ENCODE results near the gene CAPNS1.

CAPNS1 gene

DNA sequence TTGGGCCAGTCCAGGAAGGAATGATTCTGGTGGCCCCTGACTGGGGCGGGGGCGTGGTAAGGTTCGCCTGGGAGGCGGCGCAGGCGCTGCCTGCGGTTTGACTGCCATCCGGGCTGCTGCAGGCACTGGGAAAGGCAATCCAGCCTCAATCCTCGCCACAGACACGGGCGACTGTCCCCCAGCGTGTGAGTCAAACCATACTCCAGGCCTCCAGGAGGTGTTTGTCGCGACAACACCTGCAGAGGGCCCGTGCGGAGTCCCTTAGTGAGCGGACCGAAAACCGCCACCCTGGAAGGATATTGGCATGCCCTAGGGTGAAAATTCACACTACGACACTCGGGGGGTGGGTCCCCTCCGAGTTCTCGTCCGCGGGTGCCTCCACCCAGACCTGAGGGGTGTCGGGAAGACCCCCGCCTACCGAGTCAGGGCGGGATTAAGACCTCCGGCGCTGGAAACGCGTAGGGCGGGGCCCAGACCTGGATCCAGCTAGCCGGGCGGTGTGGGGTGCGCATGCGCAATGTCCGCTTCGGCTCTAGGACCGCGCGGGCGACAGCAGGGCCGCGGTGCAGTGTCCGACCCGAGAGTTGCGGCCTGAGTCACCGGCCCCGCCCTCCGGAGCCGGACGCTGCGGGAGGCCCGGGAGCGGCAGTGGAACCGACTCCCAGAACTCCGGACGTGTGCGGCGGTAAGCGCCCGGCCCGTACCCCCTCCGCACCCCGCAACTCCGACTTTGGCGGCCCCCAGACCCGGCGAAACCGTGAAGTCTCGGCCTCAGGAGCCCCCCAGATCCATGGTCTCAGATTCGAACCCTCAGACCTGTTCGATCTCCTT lies at the start of gene CAPNS1:
CAPNS1 (plus strand) TSS at position 594 of the 831 bp plus-strand sequence. CDS start 946 bp downstream, outside the sequence.
- in situ Hi-C loops (cut with MboI; ENCODE audit: low sequenced_read_pairs): no loop called here

DNA sequence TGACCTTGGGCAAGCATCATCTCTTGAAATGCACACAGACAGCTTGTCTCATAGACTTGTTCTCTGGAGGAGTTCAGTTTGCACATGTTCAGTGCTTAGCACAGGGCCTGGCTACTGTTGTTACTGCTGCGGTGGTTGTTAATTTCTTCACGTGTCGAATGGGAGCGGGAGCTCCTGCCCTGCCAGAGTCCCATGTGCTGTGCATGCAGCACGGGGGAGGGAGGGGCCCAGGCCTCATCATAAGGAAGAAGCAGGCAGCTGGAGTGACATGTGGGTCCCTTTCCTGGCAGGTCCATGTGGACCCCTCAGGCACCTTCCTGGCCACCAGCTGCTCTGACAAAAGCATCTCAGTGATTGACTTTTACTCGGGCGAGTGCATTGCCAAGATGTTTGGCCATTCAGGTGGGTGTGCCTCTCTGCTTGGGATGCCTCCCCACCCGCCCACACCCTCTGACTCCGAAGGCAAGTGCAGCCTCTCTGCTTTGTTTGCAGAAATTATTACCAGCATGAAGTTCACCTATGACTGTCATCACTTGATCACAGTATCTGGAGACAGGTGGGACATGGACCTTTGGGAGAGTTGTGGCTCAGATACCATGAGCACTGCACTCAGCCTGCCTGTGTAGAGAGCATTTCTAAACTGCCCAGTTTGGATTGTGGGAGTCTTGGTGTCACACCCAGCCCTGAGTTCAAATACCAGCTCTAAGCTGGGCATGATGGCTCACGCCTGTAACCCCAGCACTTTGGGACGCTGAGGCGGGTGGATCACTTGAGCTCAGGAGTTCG lies 48.8 kb upstream of the CAPNS1 start:
- in situ Hi-C loops (cut with MboI; ENCODE audit: low sequenced_read_pairs): no loop called here

DNA sequence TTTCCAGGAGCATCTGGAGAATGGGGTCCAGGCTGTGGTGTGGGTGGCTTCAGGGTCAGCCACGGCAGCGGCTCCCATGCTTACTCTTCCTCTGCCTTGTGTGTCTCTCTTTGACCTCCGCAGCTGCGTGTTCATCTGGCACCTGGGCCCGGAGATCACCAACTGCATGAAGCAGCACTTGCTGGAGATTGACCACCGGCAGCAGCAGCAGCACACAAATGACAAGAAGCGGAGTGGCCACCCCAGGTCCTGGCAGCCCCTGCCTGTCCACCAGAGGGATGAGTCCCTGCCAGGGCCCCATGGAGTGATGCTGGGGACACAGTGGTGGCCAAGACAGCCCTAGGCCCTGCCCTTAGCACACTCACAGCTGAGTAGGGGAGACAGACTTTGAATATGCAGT lies 47.3 kb upstream of the CAPNS1 start:
- in situ Hi-C loops (cut with MboI; ENCODE audit: low sequenced_read_pairs): no loop called here

DNA sequence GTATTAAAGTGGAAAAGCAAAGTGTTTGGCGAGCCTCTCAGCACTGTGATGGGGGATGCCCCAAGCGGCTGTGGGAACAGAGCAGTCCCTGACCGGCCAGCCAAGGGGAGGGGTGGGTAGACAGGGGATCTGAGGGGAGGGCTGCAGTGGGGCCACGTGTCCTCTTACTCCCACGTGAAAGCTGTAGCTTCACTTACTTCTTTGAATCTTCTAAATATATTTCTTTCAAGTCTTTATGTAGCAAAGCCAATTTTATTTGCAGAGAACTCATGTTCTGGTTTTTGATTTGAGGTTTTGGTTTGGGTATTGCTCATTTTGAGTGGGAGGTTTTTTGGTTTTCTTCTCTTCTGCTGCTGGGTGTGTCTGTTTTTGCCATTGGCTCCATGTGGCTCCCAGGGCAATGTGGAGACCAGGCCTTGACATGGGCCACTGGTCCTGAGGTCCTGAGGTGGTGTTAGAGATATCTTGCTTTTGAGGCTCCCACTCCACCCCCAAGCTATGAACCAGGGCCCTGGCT lies 46.7 kb upstream of the CAPNS1 start:
- in situ Hi-C loops (cut with MboI; ENCODE audit: low sequenced_read_pairs): no loop called here

DNA sequence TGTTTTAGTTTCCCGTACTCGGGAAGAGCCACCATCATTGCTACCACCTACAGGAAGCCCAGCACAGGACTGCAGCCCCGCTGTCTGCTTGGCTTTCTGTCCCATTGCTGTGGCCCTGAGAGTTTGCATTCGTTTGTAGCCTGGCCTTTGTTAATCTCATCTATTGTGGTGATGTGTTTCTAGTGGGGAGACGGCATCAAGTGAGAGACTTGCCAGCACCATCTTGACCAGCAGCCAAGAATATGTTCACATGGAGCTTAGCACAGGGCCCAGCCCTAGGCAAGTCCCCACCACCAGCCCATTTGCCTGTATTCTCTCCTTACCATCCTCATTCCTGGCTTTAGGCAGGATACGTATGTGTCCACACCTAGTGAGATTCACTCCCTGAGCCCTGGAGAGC lies 46.2 kb upstream of the CAPNS1 start:
- in situ Hi-C loops (cut with MboI; ENCODE audit: low sequenced_read_pairs): no loop called here

DNA sequence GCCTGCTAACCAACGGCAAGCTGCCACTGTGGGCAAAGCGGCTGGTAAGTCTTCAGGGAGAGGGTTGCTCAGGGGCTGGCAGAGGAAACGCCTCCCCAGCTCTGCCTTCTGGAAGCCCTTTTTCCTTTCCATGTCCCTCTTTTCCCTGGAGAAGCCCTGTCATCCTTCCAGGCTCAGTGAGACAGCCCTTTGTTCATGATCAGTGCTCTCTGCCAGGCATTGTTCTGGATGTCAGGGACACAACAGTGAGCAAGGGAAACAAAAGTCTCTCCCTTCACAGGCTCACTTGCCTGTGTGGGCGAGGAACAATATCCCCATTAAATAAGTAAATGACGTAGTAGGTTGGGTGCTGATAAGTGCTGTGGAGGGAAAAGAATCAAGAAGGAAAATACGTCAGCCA lies 42.8 kb upstream of the CAPNS1 start:
- in situ Hi-C loops (cut with MboI; ENCODE audit: low sequenced_read_pairs): no loop called here

DNA sequence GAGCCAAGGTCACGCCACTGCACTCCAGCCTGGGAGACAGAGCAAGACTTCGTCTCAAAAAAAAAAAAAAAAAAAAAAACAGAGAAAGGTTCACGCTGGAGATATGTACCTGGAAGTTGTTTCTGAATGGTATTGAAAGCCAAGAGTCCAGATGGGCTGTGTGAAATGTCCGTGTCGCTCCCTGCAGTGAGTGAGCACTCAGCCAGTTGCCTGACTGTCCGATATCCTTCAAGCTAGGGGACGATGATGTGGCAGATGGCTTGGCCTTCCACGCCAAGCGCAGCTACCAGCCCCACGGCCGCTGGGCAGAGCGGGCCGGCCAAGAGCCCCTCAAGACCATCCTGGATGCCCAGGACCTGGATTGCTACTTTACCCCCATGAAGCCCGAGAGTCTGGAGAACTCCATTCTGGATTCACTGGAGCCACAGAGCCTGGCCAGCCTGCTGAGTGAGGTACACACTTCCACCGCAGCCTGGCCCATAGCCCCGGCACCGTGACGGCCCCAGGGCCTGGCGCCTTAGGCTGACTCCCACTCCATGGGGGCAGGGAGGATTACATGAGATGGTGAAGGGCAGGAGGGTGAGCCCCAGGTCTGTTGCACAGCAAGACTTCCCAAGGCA lies 40.6 kb upstream of the CAPNS1 start:
- in situ Hi-C loops (cut with MboI; ENCODE audit: low sequenced_read_pairs): no loop called here

DNA sequence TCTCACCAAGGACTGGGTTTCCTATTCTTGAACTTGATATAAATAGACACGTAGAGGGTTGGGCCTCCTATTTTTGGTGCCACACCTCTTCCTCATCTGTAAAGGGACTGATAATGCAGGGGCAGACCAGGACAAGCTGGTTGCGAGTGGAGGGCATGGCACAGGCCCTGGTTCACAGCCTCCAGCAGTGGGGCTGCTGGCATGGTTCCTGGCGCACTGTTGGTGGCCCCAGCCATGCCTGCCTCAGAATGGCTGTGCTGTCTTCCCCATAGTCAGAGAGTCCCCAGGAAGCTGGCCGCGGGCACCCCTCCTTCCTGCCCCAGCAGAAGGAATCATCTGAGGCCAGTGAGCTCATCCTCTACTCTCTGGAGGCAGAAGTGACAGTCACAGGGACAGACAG lies 39.4 kb upstream of the CAPNS1 start:
- in situ Hi-C loops (cut with MboI; ENCODE audit: low sequenced_read_pairs): no loop called here

DNA sequence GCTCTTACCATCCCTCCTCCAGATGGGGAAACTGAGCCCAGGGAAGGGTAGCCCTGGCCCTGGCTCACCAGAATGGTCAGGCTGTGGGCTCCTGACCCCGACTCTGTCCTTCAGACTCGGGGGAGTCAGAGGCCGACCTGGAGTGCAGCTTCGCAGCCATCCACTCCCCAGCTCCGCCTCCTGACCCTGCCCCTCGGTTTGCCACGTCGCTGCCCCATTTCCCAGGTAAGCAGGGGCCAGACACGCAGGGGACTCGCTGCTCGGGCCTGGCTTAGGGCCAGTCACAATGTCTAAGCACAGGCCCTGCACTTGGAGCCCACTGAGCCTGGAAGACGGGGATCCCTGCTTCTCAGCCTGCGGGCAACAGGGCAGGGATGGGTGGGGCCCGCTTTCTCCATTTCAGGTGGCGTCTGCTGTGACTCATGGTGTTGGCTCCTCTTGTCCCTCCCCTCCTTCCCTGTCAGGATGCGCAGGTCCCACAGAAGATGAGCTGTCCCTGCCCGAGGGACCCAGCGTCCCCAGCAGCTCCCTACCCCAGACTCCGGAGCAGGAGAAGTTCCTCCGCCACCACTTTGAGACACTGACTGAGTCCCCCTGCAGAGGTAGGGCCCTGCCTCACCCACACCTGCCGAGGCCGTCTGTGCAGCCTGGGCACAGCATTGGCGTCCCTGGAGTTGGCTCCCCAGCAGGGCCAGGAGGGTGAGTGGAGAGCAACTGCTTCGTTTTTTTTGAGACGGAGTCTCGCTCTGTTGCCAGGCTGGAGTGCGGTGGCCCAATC lies 38.1 kb upstream of the CAPNS1 start:
- in situ Hi-C loops (cut with MboI; ENCODE audit: low sequenced_read_pairs): no loop called here

DNA sequence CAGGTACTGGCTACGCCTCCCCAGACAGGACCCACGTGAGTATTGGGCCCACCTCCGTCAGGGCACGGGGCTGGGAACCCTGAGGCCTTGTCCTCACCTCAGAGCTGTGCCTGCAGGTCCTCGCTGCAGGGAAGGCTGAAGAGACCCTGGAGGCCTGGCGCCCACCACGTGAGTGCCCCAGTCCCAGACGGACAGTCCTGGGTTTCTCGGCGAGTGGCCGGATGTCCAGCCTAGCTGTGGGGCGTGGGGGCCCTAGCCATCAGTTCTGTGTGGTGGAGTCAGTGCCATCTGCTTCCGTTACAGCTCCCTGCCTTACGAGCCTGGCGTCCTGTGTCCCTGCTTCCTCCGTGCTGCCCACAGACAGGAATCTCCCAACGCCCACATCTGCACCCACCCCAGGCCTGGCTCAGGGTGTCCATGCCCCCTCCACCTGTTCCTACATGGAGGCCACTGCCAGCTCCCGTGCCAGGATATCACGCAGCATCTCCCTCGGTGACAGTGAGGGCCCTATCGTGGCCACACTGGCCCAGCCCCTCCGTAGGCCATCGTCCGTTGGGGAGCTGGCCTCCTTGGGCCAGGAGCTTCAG lies 36.7 kb upstream of the CAPNS1 start:
- in situ Hi-C loops (cut with MboI; ENCODE audit: low sequenced_read_pairs): no loop called here

DNA sequence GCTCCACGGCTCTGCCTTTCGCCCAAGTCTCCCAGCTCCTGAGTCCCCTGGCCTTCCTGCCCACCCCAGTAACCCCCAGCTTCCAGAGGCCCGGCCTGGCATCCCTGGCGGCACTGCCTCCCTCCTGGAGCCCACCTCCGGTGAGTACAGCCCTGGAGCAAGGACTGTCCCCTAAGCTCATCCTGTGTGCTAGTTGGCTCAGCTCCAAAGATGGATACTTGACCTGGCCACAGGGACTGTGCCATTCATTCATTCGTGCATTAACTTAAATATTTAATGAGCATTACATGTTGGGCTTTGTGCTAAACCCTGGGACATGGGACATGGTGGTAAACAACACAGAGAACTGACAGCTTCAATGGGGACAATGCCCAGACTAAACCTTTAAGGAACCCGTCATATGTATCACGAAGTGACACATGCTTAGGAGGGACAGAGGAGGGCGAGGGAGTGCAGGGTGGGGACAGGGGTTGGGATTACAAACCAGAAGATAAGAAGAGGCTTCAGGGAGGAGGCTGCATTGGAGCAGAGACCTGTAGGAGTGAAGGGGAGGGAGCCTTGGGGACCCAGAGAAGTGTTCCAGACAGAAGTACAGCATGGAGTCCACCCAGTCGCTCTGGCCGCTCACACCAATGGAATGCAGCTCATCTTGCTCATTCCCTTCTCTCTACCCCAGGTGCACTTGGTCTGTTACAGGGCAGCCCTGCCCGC lies 35.9 kb upstream of the CAPNS1 start:
- in situ Hi-C loops (cut with MboI; ENCODE audit: low sequenced_read_pairs): no loop called here

DNA sequence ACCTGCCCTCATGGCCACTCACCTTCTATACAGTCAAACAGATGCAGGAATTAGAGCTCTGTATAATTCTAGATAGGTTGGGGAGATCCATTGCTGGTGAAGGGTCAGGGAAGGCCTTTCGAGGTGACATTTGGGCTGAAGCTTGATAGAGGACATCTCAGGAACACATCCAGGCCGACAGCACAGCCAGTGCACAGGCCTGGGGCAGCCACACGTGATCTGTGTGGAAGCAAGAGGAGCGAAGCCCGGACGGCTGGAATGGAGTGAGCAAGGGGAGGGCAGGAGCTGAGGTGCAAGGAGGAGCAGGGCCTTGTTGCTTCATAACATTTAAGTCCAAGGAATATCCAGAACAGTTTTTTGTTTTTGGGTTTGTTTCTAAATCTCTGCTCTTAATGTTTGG lies 33.4 kb upstream of the CAPNS1 start:
- in situ Hi-C loops (cut with MboI; ENCODE audit: low sequenced_read_pairs): no loop called here

DNA sequence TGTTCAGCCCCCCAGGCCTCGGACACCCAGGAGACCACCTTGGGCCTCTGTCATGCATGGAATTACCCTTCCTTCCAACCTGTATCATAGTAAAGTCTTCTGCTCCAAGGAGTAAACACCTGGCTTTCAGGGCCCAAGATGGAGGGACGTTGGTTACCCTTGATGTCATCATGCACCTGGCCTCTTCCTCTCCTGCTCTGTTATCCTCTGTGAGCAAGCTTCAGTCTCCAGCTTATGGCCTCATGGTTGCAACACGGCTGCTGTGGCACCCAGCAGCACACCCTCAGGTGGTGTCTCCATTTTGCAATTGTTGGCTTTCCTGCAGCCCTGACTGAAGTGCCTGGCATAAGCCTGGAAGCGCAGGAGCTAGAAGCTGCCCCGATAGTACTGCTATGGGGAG lies 32.9 kb upstream of the CAPNS1 start:
- in situ Hi-C loops (cut with MboI; ENCODE audit: low sequenced_read_pairs): no loop called here

DNA sequence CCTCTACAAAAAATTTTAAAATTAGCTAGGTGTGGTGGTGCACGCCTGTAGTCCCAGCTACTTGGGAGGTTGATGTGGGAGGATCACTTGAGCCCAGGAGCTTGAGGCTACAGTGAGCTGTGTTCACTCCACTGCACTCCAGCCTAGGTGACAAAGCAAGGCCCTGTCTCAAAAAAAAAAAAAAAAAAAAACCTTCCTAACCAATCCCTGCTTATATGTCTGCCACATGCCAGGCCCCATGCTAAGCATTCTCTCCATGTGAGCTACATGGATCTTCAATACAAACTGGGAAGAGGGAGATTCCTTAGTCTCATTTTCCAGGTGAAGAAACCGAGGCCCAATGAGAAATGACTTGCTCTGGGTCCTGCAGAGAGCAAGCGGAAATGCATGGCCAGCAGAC lies 31.2 kb upstream of the CAPNS1 start:
- in situ Hi-C loops (cut with MboI; ENCODE audit: low sequenced_read_pairs): no loop called here

DNA sequence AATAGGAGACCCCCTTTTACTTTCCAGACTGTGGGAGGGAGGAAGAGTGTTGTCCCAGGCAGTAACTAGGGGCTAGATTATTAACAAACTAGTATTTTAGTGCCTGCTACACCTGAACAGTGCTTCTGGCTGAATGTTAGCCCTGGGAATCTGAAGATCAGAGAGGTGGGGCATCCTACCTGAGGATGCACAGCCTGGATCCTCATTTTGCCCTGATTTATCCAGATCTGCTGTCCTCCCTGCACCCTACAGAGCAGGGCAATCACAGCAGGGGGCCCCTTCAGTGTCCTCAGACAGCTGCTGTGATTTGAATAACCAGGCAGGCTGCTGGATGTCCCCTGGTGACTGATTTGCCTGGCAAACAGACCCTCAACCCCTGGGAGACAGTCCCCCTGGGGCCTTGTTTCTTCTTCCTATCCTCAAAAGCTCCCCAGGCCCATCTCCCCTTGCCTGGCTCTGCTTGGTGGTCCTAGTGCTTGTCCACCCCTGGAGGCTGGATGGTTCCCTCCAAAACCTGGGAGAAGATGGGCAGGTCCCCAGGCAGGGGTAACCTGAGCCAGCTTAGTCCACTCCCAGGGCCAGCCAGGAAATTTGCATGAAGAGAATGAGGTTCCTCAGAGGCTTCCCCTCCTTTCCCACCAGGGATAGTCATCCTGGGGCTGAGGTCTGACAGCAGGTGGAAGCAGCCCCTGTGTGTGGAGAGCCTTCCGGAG lies 29.2 kb upstream of the CAPNS1 start, which contains the start of gene OVOL3:
OVOL3 (plus strand) TSS at position 657 of the 713 bp plus-strand sequence. CDS start 60 bp downstream, outside the sequence.
- in situ Hi-C loops (cut with MboI; ENCODE audit: low sequenced_read_pairs): no loop called here

DNA sequence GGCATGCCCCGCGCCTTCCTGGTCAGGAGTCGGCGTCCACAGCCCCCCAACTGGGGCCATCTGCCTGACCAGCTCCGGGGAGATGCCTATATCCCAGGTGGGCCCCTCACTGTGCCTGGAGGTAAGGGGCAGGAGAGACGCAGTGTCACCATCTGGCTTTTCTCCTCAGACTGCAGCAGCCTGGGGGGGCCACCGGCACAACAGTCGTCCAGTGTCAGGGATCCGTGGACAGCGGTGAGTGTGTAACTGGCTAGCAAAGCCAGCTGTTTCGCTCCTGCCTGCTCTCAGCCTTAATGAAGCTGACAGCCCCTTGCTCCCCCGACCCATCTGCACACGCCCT lies 28.7 kb upstream of the CAPNS1 start:
- in situ Hi-C loops (cut with MboI; ENCODE audit: low sequenced_read_pairs): no loop called here

DNA sequence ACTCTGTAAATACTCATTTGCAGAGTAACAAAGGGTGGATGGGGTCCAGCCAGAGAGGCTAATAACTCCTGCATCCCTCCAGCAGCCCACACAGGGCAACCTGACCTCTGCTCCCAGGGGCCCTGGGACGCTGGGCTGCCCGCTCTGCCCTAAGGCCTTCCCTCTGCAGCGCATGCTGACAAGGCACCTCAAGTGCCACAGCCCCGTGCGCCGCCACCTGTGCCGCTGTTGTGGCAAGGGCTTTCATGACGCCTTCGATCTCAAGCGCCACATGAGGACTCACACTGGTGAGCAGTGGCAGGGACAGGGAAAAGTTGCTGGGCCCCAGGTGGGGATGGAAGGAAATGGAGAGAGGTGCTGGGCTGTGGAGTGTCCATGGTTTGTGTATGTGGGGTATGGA lies 27.2 kb upstream of the CAPNS1 start:
- in situ Hi-C loops (cut with MboI; ENCODE audit: low sequenced_read_pairs): no loop called here

DNA sequence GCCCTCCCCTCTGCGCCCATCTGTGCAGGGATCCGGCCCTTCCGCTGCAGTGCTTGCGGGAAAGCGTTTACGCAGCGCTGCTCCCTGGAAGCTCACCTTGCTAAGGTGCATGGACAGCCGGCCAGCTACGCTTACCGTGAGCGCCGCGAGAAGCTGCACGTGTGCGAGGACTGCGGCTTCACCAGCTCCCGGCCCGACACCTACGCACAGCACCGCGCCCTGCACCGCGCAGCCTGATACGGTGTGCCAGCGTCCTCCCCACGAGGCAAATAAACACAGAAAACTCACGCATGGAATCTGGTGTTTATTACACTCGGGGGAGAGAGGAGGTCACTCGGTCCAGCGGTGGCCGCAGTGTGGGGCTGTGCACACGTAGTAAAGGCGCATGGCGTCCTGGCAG lies 26.4 kb upstream of the CAPNS1 start:
- in situ Hi-C loops (cut with MboI; ENCODE audit: low sequenced_read_pairs): no loop called here

All from HL-60/S4 (cell line).